SU-DHL-6 (cell line): ENCODE data around the gene DIP2C.

Experiments used
- EZH2phosphoT487 ChIP-seq: fragments of 200-600 bp; sonication (generic), shearing (Covaris generic); conservative IDR thresholded peaks from 2 replicates; pipeline ENCODE4 v1.6.1; 2018; ENCODE audit warnings: mild to moderate bottlenecking, antibody characterized with exemption, low read length, moderate library complexity, mixed read lengths
- TF ChIP-seq, protein P1 (sequence below): fragments of 200-600 bp; sonication (generic); IDR thresholded peaks from one replicate; pipeline ENCODE4 v1.5.1; 2017; ENCODE audit warnings: antibody characterized with exemption, mild to moderate bottlenecking, low read length, moderate library complexity; ENCODE audit not compliant: insufficient read depth, poor library complexity, severe bottlenecking

DNA sequence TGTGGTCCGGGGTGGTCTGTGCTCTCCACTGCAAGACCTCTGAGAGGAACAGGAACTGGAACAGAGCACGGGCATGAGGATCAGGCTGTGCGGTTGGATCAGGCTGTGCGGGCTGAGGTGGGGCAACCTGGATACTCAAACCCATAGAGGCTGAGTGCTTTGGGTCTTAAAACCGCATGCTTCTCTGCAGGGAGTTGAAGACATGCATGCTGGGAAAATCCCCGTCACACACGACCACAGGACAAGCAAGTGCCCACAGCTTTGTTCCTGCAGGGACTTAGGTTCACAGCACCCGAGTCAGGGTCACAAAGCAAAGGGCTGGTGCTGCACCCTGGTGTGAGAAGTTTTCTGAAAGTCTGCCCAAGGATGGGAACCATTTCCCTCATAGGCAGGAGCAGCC lies 333.0 kb downstream of the DIP2C start:
- TF ChIP-seq, protein P1, sequence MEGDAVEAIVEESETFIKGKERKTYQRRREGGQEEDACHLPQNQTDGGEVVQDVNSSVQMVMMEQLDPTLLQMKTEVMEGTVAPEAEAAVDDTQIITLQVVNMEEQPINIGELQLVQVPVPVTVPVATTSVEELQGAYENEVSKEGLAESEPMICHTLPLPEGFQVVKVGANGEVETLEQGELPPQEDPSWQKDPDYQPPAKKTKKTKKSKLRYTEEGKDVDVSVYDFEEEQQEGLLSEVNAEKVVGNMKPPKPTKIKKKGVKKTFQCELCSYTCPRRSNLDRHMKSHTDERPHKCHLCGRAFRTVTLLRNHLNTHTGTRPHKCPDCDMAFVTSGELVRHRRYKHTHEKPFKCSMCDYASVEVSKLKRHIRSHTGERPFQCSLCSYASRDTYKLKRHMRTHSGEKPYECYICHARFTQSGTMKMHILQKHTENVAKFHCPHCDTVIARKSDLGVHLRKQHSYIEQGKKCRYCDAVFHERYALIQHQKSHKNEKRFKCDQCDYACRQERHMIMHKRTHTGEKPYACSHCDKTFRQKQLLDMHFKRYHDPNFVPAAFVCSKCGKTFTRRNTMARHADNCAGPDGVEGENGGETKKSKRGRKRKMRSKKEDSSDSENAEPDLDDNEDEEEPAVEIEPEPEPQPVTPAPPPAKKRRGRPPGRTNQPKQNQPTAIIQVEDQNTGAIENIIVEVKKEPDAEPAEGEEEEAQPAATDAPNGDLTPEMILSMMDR: no peak
- no peak for TF ChIP-seq EZH2phosphoT487
